Measurements from ENCODE around the gene KIRREL3.

KIRREL3 gene

DNA sequence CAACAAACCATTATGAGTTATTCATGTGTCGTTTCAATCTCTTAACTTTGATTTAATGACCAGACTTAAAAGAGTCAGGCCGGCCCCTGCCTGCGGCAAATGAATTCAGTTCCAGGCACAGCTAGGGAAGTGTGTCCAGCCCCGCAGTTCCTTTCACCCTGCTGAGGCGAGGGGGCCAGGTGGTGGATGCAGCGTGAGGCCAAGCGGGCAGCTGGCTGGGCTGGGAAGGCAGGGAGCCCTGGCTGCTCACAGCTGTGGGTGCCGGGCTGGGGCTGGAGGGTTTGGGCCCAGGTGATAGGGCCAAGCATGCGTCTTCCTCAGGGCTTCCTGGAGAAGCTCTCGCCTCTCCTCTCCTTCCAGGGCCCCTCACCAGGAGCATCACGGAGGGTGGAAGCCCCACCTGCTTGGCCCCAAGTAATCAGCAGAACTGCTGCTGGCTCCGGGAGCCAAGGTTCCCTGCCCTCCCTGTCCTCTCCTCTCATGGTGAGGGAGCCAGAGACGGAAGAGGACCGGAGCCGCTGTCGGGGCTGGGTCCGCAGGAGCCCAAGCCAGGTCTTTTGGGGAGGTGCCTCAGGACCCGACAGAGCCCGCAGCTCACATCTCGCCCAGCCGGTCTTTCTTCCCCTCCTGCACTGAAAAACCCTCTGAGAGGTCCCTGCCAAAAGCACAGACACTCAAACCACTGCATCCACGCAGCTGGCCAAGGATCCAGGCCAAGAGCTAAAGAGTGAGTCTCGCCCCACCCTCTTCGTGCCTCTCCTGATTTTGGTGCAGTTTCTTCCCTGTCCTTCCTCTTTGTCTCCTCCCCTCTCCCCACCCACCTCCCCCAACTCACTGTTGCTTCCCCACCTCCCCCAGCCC, 548.1 kb downstream of the KIRREL3 start:
- Histone ChIP-seq H3K36me3 (ENCODE audit: insufficient read depth, low read length) (no peaks in the 10 kb centered on the region), H3K9me3 (ENCODE audit: control insufficient read depth, insufficient read depth, low read length) (no peaks in the 10 kb centered on the region), H3K4me1 (ENCODE audit: insufficient read depth, low read length) (no peaks in the 10 kb centered on the region), H3K9ac (ENCODE audit: low read depth, low read length) (no peak overlapping the region)

DNA sequence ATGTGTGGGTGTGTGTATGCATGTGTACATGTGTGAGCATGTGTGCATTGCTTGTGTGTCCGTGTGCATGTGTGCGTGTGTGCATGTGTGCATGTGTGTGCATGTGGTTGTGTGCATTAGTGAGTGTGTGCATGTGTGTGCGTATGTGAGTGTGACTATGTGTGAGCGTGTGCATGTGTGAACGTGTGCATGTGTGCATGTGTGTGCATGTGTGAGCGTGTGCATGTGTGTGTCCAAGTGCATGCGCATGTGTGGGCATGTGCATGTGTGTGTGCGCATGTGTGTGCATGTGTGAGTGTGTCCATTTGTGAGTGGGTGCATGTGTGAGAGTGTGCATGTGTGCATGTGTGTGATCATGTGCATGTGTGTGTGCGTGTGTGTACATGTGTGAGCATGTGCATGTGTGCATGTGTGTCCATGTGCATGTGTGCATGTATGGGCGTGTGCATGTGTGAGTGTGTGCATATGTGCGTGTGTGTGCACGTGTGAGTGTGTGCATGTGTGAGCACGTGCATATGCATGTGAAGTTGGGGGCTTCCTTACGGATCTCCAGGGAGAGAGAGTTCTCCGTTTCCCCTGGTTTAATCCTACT, 549.3 kb downstream of the KIRREL3 start:
- Histone ChIP-seq H3K9ac (ENCODE audit: low read depth, low read length) (no peak overlapping the region), H3K9me3 (ENCODE audit: control insufficient read depth, insufficient read depth, low read length) (no peaks in the 10 kb centered on the region), H3K36me3 (ENCODE audit: insufficient read depth, low read length) (no peaks in the 10 kb centered on the region), H3K4me1 (ENCODE audit: insufficient read depth, low read length) (no peaks in the 10 kb centered on the region)

DNA sequence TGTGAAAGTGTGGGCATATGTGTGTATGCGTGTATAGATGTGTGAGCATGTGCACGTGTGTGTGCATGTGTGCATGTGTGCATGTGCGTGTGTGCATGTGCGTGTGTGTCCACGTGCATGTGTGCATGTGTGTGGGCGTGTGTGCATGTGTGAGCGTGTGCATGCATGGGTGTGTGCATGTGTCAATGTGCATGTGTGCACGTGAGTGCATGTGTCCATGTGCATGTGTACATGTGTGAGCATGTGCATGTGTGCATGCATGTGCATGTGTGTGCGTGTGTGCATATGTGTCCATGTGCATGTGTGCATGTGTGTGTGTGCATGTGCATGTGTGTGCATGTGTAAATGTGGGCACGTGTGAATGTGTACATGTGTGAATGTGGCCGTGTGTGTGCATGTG, 549.8 kb downstream of the KIRREL3 start:
- no peaks in the 10 kb centered on the region for H3K36me3 ChIP-seq (ENCODE audit: insufficient read depth, low read length)
- no peaks in the 10 kb centered on the region for H3K4me1 ChIP-seq (ENCODE audit: insufficient read depth, low read length)

DNA sequence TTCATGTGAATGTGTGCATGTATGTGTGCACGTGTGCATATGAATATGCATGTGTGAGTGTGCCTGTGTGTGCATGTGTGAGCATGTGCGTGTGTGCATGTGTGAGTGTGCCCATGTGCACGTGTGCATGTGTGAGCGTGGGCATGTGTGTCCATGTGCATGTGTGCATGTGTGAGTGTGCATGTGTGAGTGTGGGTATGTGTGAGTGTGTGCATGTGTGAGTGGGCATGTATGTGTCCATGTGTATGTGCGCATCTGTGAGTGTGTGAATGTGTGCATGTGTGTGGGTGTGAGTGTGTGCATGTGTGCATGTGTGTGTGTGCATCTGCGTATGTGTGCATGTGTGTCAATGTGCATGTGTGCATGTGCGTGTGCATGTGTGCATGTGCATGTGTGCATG, 550.4 kb downstream of the KIRREL3 start:
- Histone ChIP-seq H3K36me3 (ENCODE audit: insufficient read depth, low read length) (no peaks in the 10 kb centered on the region), H3K4me1 (ENCODE audit: insufficient read depth, low read length) (no peaks in the 10 kb centered on the region), H3K9ac (ENCODE audit: low read depth, low read length) (no peak overlapping the region), H3K9me3 (ENCODE audit: control insufficient read depth, insufficient read depth, low read length) (no peaks in the 10 kb centered on the region)

More for the DNA sequence above, 549.8 kb downstream of the KIRREL3 start:
- no peaks in the 10 kb centered on the region for H3K9me3 ChIP-seq (ENCODE audit: control insufficient read depth, insufficient read depth, low read length)
- H3K9ac ChIP-seq (ENCODE audit: low read depth, low read length), result no peak overlapping the region

DNA sequence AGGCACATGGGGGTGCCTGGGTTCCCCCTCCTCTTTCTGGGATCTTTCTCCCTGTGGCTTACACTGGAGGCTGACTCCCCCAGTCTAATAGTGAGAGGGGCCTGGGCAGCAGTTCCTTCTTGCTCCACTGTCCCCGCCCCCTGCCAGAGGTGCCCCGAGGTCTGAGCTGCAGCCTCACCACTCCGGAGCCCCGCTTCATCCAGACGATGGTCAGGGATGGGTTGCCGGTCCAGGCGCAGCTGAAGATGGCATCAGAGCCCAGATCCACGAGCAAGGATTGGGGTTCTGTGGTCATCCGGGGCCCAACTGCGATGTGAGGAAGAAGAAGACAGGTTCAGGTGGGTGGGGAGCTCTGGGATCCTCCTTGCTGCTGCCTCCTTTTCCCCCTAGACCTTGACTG, 554.0 kb downstream of the KIRREL3 start:
- Histone ChIP-seq H3K9ac (ENCODE audit: low read depth, low read length) (no peak overlapping the region), H3K36me3 (ENCODE audit: insufficient read depth, low read length) (no peaks in the 10 kb centered on the region), H3K9me3 (ENCODE audit: control insufficient read depth, insufficient read depth, low read length) (no peaks in the 10 kb centered on the region), H3K4me1 (ENCODE audit: insufficient read depth, low read length) (peaks cover 6% of the 10 kb centered on the region)

DNA sequence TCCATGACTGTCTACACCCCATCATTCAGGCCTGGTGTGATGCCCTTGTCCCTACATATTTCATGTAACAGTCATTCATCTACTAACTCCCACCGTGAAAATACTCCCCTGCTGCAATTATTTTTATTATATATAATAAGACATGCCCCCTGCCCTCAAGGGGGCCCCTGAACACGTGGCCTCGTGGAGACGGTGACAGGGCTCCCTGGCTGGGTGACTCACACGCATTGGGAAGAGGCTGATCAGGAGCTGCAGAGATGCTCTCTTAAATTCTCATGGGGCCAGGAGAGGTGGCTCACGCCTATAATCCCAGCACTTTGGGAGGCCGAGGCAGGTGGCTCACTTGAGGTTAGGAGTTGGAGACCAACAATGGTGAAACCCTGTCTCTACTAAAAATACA, 556.5 kb downstream of the KIRREL3 start:
- no peaks in the 10 kb centered on the region for H3K36me3 ChIP-seq (ENCODE audit: insufficient read depth, low read length)
- peaks cover 13% of the 10 kb centered on the region for H3K4me1 ChIP-seq (ENCODE audit: insufficient read depth, low read length)
- no peak overlapping the region for H3K9ac ChIP-seq (ENCODE audit: low read depth, low read length)
- H3K9me3 ChIP-seq (ENCODE audit: control insufficient read depth, insufficient read depth, low read length), result no peaks in the 10 kb centered on the region

DNA sequence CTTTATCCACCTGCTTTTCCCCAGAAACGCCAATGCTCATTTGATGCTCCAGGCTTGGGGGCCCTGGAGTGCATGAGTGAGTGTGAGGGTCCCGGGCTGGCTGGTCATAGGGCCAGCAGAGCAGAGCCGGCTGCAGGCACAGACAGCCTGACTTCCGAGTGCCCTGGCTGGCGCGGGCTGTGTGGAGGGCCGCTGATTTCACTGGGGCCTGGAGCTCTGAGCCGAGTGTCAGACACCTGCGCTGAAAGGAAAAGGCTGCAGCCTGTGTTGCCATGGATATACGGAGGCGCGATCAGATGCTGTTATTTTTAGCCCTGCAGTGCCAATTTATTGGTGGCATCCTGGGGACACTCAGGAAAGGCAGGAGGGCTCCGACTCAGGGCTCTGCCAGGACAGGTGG, 557.5 kb downstream of the KIRREL3 start:
- no peak overlapping the region for H3K9ac ChIP-seq (ENCODE audit: low read depth, low read length)
- no peaks in the 10 kb centered on the region for H3K9me3 ChIP-seq (ENCODE audit: control insufficient read depth, insufficient read depth, low read length)
- no peaks in the 10 kb centered on the region for H3K36me3 ChIP-seq (ENCODE audit: insufficient read depth, low read length)
- H3K4me1 ChIP-seq (ENCODE audit: insufficient read depth, low read length), result peaks cover 13% of the 10 kb centered on the region

DNA sequence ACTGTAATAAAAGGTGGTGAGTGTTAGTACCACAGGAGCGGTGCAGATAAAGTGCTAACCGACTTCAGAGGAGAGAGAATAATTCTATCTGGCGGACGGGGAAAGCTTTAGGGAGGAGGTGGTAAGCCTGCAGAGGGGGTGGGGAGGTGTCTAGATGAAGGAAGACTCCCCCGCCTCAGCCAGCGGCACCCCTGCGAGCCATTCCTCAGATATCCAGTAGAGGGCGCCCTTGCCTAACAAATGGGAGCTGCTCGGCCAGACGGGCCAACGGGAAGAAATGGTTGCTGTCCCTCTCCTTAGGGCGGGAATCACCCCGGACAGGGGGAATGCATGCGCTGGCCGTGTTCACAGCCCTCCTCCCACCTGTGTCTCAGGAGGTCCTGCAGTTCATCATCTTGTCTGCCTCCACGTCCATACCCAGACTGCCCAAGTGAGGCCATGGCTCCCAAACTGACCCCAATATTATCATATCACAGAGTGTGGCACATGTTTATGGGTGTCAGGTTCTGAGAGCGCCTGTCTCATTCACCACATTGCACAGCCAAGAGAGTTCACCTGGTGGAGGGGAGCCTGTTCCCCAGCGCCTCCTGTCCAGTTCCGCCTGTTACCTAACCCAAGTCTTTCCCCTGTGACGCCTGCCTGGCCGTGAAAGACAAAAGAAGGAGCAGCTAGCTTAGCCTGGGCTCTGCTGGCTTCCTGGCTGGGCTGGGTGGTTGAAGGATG, 559.6 kb downstream of the KIRREL3 start:
- Histone ChIP-seq H3K36me3 (ENCODE audit: insufficient read depth, low read length) (no peaks in the 10 kb centered on the region), H3K9me3 (ENCODE audit: control insufficient read depth, insufficient read depth, low read length) (no peaks in the 10 kb centered on the region), H3K4me1 (ENCODE audit: insufficient read depth, low read length) (peaks cover 13% of the 10 kb centered on the region), H3K9ac (ENCODE audit: low read depth, low read length) (no peak overlapping the region)

DNA sequence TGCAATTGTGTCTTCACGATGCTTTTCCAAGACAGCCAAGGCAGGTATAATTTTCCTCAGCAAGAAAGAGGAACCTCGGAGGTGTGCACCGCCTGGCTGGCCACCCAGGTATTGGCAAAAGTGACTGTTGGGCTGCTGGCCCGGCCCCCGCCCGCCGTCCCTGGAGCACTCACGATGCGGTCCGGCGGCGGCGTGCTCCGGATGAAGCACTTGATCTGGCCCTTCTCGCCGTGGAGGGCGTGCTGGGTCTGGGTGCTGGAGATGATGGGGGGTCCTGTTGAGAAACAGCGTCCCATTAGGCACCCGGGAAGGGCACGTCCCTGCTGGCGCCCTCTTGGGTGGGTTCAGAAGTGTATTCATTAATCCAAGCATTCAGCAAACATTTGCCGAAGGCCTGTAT, 560.3 kb downstream of the KIRREL3 start:
- Histone ChIP-seq H3K9me3 (ENCODE audit: control insufficient read depth, insufficient read depth, low read length) (no peaks in the 10 kb centered on the region), H3K4me1 (ENCODE audit: insufficient read depth, low read length) (peaks cover 16% of the 10 kb centered on the region), H3K9ac (ENCODE audit: low read depth, low read length) (no peak overlapping the region), H3K36me3 (ENCODE audit: insufficient read depth, low read length) (no peaks in the 10 kb centered on the region)

DNA sequence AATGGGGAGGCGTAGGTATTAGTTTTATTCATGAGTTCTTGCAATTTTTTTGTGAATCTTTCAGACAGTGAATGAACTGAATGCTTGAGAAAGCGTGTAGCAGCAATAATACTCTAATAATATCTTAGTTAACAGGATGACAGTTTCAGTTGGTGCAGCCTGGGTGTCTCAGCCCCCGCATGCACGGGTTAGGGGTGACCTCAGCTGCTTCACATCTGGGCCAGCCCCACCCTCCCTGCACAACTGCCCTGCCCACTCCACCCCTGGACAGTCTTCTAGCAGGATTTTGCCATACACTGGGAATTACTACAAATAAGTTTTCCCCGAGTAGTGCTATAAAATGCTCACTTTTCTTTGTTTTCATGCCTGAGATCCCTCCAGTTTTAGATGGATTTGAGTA, 561.9 kb downstream of the KIRREL3 start:
- no peaks in the 10 kb centered on the region for H3K9me3 ChIP-seq (ENCODE audit: control insufficient read depth, insufficient read depth, low read length)
- no peaks in the 10 kb centered on the region for H3K36me3 ChIP-seq (ENCODE audit: insufficient read depth, low read length)
- H3K4me1 ChIP-seq (ENCODE audit: insufficient read depth, low read length), result peaks cover 30% of the 10 kb centered on the region
- H3K9ac ChIP-seq (ENCODE audit: low read depth, low read length), result no peak overlapping the region

DNA sequence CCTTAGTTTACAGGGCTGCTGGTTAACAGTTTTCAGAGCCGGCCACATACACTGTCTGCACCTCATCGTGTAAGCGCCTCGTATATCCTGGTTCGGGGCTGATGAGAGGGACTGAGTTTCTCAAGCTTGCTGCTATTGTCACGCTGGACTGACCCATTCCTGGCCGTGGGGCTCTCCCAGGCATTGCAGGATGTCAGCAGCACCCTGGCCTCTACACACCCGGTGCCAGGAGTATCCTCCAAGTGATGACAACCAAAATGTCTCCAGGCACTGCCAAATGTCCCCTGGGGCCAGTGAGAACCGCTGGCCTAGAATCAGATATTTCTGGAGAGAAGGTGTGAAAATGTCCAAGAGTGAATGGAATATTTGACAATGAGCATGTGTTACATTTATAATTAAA, 562.3 kb downstream of the KIRREL3 start:
- no peaks in the 10 kb centered on the region for H3K36me3 ChIP-seq (ENCODE audit: insufficient read depth, low read length)
- H3K9me3 ChIP-seq (ENCODE audit: control insufficient read depth, insufficient read depth, low read length), result no peaks in the 10 kb centered on the region
- H3K4me1 ChIP-seq (ENCODE audit: insufficient read depth, low read length), result peaks cover 32% of the 10 kb centered on the region
- no peak overlapping the region for H3K9ac ChIP-seq (ENCODE audit: low read depth, low read length)

DNA sequence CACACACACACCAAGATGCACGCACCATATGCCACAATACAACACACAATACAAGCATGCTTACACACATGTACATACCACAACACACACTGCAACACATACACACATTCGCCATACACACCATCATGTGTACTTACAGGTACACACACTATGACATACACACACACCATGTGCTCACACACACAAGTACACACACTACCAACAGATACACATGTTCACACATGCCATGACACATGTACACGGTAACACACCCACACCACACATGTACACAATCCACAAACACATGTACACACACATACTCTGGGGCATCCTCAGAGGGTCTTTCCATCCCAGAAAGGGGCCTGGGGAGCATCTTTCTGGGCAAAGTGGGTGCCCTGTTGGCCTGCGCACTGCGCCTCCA, 562.8 kb downstream of the KIRREL3 start:
- no peak overlapping the region for H3K9ac ChIP-seq (ENCODE audit: low read depth, low read length)
- peaks cover 34% of the 10 kb centered on the region for H3K4me1 ChIP-seq (ENCODE audit: insufficient read depth, low read length)
- no peaks in the 10 kb centered on the region for H3K36me3 ChIP-seq (ENCODE audit: insufficient read depth, low read length)
- no peaks in the 10 kb centered on the region for H3K9me3 ChIP-seq (ENCODE audit: control insufficient read depth, insufficient read depth, low read length)

DNA sequence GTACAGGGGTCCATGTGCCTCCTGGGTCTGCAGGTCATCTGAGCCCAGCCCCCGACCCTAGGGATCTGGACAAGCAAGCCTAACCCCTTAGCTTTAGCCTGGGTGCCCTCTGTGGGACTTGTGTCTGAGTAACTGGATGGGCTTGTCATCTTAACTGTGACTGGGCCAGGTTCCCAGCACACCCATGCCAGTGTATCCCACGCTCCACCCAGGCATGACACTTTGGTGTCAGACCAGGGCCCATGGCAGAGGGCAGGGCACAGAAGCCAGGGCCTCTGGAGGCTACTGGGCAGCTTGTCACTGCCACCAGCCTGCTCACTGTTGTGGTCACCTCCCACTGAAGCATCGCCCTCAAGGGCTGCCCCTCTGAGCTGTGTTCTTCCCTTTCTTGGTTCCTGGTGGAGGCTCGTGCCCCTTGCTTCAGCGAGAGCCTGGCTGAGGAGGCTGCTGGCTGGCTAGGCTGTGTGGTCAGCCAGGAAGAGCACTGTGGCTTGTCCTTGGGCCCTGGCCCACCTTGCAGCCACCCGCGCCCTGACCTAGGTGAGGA, 564.3 kb downstream of the KIRREL3 start:
- H3K4me1 ChIP-seq (ENCODE audit: insufficient read depth, low read length), result peaks cover 29% of the 10 kb centered on the region; the same call in 1 of the 2 replicates
- no peaks in the 10 kb centered on the region for H3K9me3 ChIP-seq (ENCODE audit: control insufficient read depth, insufficient read depth, low read length)
- no peak overlapping the region for H3K9ac ChIP-seq (ENCODE audit: low read depth, low read length)
- no peaks in the 10 kb centered on the region for H3K36me3 ChIP-seq (ENCODE audit: insufficient read depth, low read length)

DNA sequence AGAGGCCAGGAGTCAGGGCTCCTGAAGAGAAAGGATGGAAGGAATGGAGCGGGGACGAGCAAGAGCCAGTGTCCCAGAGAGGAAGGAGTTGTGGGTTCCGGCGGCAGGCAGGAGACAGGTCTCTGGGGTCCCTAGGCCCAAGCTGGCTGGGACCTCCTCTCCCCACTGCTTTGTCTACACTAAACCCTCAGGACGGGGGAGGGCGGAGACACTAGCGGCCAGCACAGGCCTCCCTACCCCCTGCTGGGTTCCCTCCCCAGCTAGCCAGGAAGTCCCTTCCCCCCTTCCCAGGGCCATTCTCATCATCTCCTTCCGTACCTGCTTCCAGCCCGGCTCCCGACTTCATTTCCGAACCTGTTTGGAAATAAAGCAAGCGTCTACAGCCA, 565.6 kb downstream of the KIRREL3 start:
- Histone ChIP-seq H3K9me3 (ENCODE audit: control insufficient read depth, insufficient read depth, low read length) (no peaks in the 10 kb centered on the region), H3K36me3 (ENCODE audit: insufficient read depth, low read length) (no peaks in the 10 kb centered on the region), H3K9ac (ENCODE audit: low read depth, low read length) (no peak overlapping the region), H3K4me1 (ENCODE audit: insufficient read depth, low read length) (peaks cover 25% of the 10 kb centered on the region; the same call in 1 of the 2 replicates)
